Type B pancreatic cell (in vitro differentiated cells): ENCODE results near the gene PNKP. TPM values are rescaled to one million over a fixed set of nuclear protein-coding genes. Genes with fewer than 3 reads are reported as not detected.

Experiments used
- DNase-seq: peaks from one replicate; pipeline ENCODE4 v3.0.0; 2021; ENCODE audit warnings: mixed read lengths; ENCODE audit not compliant: unreplicated experiment; ENCODE audit errors: extremely low spot score
- H3K27ac Mint-ChIP-seq: 2 replicates; pipeline ENCODE4 v1.8.0; 2021; ENCODE audit warnings: mild to moderate bottlenecking, mixed read lengths
- H3K27me3 Mint-ChIP-seq: 2 replicates; pipeline ENCODE4 v1.8.0; 2021; ENCODE audit warnings: mixed read lengths
- H3K36me3 Mint-ChIP-seq: 2 replicates; pipeline ENCODE4 v1.8.0; 2021; ENCODE audit warnings: mixed read lengths
- H3K4me1 Mint-ChIP-seq: one replicate; pipeline ENCODE4 v1.8.0; 2021; ENCODE audit warnings: mixed read lengths; ENCODE audit not compliant: unreplicated experiment
- H3K4me3 Mint-ChIP-seq: 2 replicates; pipeline ENCODE4 v1.8.0; 2021; ENCODE audit warnings: mild to moderate bottlenecking, mixed read lengths
- H3K9me3 Mint-ChIP-seq: 2 replicates; pipeline ENCODE4 v1.8.0; 2021; ENCODE audit warnings: mixed read lengths
- total RNA-seq: library from RNA; stranded (reverse); gene quantifications from 2 replicates; pipeline ENCODE4 v1.2.1, GENCODE V29; 2021; ENCODE audit warnings: low replicate concordance
- TF ChIP-seq, protein P1 (sequence below): fragments of 200-600 bp; sonication (generic); conservative IDR thresholded peaks from 2 replicates; pipeline ENCODE4 v1.5.0; 2021; ENCODE audit warnings: antibody characterized with exemption, mild to moderate bottlenecking

Gene PNKP
- total RNA-seq, 1 donor from 2014 or later: 125 TPM

DNA sequence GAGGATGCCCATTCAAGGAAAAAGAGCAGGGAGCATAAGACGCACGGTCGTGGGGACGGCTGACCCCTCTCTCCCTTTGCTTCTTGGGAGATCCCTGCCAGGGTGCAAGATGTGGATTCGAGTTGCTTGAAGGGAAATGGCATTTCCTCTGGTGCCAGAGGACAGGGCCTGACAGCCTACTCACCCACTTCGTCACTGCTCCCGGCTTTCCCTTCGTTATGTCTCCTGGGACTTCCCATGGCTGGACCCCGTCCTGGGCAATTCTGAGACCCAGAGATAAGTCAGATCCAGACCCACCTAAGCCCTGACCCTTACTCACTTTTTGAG is 11.3 kb upstream of the PNKP start:
- Mint-ChIP-seq H3K27me3 (no peaks in the 10 kb centered on the region), H3K36me3 (peaks cover 17% of the 10 kb centered on the region), H3K4me3 (no peak overlapping the region), H3K4me1 (peaks cover 4% of the 10 kb centered on the region), H3K9me3 (no peaks in the 10 kb centered on the region), H3K27ac (no peak overlapping the region)
- TF ChIP-seq, protein P1, sequence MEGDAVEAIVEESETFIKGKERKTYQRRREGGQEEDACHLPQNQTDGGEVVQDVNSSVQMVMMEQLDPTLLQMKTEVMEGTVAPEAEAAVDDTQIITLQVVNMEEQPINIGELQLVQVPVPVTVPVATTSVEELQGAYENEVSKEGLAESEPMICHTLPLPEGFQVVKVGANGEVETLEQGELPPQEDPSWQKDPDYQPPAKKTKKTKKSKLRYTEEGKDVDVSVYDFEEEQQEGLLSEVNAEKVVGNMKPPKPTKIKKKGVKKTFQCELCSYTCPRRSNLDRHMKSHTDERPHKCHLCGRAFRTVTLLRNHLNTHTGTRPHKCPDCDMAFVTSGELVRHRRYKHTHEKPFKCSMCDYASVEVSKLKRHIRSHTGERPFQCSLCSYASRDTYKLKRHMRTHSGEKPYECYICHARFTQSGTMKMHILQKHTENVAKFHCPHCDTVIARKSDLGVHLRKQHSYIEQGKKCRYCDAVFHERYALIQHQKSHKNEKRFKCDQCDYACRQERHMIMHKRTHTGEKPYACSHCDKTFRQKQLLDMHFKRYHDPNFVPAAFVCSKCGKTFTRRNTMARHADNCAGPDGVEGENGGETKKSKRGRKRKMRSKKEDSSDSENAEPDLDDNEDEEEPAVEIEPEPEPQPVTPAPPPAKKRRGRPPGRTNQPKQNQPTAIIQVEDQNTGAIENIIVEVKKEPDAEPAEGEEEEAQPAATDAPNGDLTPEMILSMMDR: no peak
- no peak for DNase-seq

DNA sequence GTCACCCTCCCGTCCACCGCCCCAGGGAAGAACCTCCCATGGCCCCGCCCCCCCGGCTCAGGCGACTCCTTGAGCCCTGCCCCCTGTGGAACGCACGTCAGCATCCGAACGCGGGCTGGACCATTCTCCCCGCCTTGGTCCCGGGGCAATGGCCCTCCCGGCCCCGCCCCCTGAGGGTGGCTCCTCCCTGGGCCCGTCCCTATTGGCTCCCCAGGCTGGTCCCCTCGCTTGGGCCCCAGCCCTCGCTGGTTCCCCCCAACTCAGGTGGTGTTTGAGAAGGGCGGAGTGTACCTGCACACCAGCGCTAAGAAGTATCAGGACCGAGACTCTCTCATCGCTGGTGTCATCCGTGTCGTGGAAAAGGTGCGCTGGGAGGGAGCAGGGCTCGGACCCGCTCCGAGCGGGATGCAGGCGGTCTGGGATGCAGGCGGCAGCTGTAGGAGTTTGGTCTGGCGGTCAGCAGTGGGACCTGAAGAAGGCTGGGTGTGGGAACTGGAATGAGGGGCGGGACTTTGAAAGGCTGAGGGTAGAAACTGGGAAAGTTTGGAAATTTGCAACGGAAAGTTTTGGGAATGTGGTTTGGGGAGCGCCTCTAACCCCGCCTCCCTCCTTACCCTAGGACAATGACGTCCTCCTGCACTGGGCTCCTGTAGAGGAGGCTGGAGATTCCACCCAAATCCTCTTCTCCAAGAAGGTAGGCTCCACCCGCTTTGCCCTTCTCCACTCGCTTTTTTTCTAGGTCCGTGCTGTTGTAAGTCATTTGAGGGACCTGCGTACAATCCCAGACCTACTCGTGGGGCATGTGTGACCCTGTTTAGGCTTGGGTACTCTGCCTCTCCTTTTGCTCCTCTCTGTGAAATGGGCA is 10.7 kb upstream of the PNKP start:
- no peaks in the 10 kb centered on the region for H3K9me3 Mint-ChIP-seq
- TF ChIP-seq, protein P1: no peak
- H3K27me3 Mint-ChIP-seq: no peaks in the 10 kb centered on the region
- H3K4me3 Mint-ChIP-seq: no peak overlapping the region
- H3K36me3 Mint-ChIP-seq: peaks cover 13% of the 10 kb centered on the region
- peaks cover 4% of the 10 kb centered on the region for H3K4me1 Mint-ChIP-seq
- no peak overlapping the region for H3K27ac Mint-ChIP-seq
- DNase-seq: peak; percentile 98

DNA sequence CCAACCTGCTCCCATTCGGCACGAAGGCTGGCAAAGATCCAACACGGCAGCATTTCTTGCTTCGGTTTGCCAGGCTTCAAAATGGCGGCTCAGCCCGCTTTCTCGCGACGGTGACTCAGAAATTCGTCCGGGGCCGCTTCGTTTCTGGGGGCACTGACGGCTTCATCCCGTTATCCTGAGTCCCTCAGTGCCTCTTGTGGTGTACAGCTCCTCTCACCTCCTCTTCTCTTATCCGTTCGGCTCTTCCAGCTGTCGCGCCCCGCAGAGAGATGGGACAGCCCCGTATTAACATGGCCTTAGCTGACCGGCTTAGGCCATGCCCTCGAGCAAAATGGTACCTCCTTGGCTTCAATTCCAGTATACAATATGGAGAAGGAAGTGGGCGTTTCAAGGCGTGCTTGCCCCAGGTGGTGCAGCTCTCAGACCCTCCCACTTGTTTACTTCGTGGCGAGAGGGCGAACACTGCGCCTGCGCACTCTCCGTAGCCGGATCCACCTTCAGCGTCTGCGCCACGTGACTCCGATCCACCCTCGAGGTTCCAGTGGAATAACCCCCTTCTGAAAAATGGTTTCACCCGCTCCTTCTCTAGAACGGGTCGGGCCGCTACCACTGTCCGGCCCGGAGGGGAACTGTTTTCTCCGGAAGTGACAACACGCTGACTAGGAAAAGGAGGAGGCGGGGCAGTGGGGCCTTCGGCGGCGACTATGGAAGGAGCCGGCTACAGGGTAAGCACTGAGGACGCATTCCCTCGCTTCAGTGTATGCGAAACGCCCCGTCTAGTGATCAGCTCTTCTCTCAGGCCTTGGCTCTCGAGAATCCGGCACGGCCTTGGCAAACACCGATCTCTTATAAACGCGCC is 9.9 kb upstream of the PNKP start, which contains the start of the genes AKT1S1 and TBC1D17:
AKT1S1 (minus strand) TSS at position 336 of the 859 bp plus-strand sequence. CDS start 4,060 bp downstream, outside the sequence.
TBC1D17 (plus strand) TSS at position 683 of the 859 bp plus-strand sequence; CDS start at position 705, 22 bp downstream.
- no peaks in the 10 kb centered on the region for H3K9me3 Mint-ChIP-seq
- peak; percentile 98 for DNase-seq
- no peaks in the 10 kb centered on the region for H3K27me3 Mint-ChIP-seq
- TF ChIP-seq, protein P1: no peak
- peaks cover 11% of the 10 kb centered on the region for H3K36me3 Mint-ChIP-seq
- no peak within 1 kb of the TSS for H3K4me3 Mint-ChIP-seq
- no peak within 1 kb of the TSS for H3K27ac Mint-ChIP-seq
- H3K4me1 Mint-ChIP-seq: peaks cover 4% of the 10 kb centered on the region

DNA sequence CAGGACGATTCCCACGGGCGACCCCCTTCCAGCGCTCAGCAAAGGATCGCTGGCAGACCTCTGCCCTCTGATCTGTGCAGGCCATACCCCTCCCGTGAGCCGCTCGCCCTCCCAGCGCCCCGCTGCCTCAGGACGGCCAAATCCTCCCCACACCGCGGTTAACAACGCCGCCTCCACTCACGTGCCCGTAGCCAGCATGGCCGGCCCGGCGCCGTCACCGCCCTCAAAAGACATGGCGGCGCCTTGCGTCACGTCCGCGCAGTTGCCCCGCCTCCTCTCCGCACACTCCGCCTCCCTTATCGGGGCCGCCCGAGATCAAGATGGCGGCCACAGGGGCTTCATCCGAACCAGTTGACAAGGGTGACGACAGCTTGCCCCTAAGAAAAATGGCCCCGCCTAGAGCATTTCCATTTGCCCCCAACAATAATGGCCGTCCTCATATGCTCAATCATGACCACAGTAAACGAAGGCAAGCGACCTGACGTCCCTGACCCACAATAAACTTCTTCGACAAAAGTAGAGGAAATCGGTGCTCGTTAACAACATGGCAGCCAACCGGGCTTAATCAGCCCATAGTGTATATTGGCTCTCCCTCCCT is 9.1 kb upstream of the PNKP start:
- H3K4me1 Mint-ChIP-seq: peaks cover 4% of the 10 kb centered on the region
- no peaks in the 10 kb centered on the region for H3K9me3 Mint-ChIP-seq
- H3K27me3 Mint-ChIP-seq: no peaks in the 10 kb centered on the region
- no peak overlapping the region for H3K27ac Mint-ChIP-seq
- DNase-seq: peak; percentile 97
- TF ChIP-seq, protein P1: no peak
- H3K36me3 Mint-ChIP-seq: peaks cover 10% of the 10 kb centered on the region
- no peak overlapping the region for H3K4me3 Mint-ChIP-seq

DNA sequence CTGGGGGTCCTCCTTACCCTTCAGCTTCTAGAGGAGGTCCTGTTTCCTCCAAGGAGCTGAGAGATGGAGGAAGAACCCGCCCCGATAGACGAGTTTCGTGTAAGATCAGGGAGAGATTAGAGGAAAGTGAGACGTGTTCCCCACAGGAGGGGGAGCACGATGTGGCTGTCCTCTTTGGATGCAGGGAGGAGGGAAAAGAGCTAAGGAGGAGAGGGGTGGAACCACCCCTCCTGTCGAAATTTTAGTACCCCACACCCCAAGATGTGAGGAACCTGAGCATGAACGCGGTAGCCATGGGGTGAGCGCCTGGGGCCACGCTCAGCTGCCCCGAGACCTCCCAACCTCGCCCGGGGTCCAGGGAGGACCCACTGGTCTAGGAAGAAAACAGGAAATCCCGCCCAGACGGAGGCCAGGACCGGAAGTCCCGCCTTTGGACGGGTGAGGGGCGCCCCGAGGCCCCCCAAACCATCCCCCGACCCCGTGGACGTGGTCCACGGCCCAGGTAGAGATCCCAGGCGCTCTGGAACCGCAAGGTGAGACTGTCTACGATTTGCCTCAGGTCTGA is 8.6 kb upstream of the PNKP start:
- Mint-ChIP-seq H3K27me3 (no peaks in the 10 kb centered on the region), H3K27ac (no peak overlapping the region), H3K9me3 (no peaks in the 10 kb centered on the region), H3K4me1 (peaks cover 4% of the 10 kb centered on the region), H3K36me3 (peaks cover 7% of the 10 kb centered on the region), H3K4me3 (no peak overlapping the region)
- DNase-seq: no peak
- TF ChIP-seq, protein P1: no peak
